ENCODE data around the gene FILIP1L. TPM values are rescaled to one million over a fixed set of nuclear protein-coding genes. Genes with fewer than 3 reads are reported as not detected.

FILIP1L gene
- total RNA-seq, 1 experiment from 2014 or later: 0.17 TPM

DNA sequence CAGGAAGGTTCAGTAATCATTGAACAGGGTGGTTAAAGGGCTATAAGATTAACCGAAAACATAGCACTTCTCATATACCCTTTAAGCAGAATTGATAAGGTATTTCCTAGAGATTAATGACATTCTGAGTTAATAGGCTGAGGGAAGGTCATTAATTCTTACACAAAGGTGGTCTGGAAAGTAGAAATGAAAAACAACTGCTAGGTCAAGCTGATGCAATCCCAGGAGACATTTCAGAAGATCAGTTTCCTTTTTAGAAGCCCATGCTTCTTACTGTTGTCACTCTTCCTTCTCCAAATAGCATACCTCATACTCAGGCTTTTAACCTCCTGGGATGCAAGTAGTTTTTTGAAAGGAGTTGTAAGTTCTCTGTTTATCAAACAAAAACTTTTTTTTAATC lies 8.8 kb downstream of the FILIP1L start:
- H3K36me3 ChIP-seq (ENCODE audit: control insufficient read depth in 1 of 2, insufficient read depth in 2 of 2, low read length in 2 of 2): no peaks in the 10 kb centered on the region
- no peaks in the 10 kb centered on the region for H3K79me2 ChIP-seq (ENCODE audit: insufficient read depth, low read length)
- DNase-seq (ENCODE audit: low read depth, low spot score): no peak
- no peaks in the 10 kb centered on the region for H3K9me2 ChIP-seq (ENCODE audit: insufficient read depth)
- no peak overlapping the region for H3K9ac ChIP-seq (ENCODE audit: low read length)
- H3K4me2 ChIP-seq (ENCODE audit: low read length): no peak overlapping the region
- H3K27me3 ChIP-seq (ENCODE audit: insufficient read depth, low read length): no peaks in the 10 kb centered on the region
- no peak overlapping the region for H3K4me3 ChIP-seq (replicated peaks in 1 of 2; ENCODE audit: low read depth in 1 of 2, low read length in 2 of 2)
- ChIA-PET CTCF (no interaction called here), POLR2A (no interaction called here), RAD21 (ENCODE audit: low non-redundant PET in 1 of 2, low total read pairs in 2 of 2, uncharacterized antibody in 2 of 2, unreplicated experiment in 2 of 2) (no interaction called here)
- TF ChIP-seq POLR2A (IDR thresholded peaks at IDR 0.05; ENCODE audit: borderline replicate concordance, extremely low read depth, insufficient read depth, insufficient read length): no peak
- no peak for TF ChIP-seq JUND (IDR thresholded peaks at IDR 0.05)
- TF ChIP-seq, protein P1, sequence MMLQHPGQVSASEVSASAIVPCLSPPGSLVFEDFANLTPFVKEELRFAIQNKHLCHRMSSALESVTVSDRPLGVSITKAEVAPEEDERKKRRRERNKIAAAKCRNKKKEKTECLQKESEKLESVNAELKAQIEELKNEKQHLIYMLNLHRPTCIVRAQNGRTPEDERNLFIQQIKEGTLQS (IDR thresholded peaks at IDR 0.05): no peak
- TF ChIP-seq ZFX (IDR thresholded peaks at IDR 0.05): no peak
- TF ChIP-seq, protein P2, sequence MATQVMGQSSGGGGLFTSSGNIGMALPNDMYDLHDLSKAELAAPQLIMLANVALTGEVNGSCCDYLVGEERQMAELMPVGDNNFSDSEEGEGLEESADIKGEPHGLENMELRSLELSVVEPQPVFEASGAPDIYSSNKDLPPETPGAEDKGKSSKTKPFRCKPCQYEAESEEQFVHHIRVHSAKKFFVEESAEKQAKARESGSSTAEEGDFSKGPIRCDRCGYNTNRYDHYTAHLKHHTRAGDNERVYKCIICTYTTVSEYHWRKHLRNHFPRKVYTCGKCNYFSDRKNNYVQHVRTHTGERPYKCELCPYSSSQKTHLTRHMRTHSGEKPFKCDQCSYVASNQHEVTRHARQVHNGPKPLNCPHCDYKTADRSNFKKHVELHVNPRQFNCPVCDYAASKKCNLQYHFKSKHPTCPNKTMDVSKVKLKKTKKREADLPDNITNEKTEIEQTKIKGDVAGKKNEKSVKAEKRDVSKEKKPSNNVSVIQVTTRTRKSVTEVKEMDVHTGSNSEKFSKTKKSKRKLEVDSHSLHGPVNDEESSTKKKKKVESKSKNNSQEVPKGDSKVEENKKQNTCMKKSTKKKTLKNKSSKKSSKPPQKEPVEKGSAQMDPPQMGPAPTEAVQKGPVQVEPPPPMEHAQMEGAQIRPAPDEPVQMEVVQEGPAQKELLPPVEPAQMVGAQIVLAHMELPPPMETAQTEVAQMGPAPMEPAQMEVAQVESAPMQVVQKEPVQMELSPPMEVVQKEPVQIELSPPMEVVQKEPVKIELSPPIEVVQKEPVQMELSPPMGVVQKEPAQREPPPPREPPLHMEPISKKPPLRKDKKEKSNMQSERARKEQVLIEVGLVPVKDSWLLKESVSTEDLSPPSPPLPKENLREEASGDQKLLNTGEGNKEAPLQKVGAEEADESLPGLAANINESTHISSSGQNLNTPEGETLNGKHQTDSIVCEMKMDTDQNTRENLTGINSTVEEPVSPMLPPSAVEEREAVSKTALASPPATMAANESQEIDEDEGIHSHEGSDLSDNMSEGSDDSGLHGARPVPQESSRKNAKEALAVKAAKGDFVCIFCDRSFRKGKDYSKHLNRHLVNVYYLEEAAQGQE (IDR thresholded peaks at IDR 0.05; ENCODE audit: low read depth): no peak
- no peak for TF ChIP-seq EGR1 (IDR thresholded peaks at IDR 0.05; ENCODE audit: low read depth)
- TF ChIP-seq POLR2AphosphoS5 (IDR thresholded peaks at IDR 0.05; ENCODE audit: low read depth, low read length): no peak
- TF ChIP-seq, protein P3, sequence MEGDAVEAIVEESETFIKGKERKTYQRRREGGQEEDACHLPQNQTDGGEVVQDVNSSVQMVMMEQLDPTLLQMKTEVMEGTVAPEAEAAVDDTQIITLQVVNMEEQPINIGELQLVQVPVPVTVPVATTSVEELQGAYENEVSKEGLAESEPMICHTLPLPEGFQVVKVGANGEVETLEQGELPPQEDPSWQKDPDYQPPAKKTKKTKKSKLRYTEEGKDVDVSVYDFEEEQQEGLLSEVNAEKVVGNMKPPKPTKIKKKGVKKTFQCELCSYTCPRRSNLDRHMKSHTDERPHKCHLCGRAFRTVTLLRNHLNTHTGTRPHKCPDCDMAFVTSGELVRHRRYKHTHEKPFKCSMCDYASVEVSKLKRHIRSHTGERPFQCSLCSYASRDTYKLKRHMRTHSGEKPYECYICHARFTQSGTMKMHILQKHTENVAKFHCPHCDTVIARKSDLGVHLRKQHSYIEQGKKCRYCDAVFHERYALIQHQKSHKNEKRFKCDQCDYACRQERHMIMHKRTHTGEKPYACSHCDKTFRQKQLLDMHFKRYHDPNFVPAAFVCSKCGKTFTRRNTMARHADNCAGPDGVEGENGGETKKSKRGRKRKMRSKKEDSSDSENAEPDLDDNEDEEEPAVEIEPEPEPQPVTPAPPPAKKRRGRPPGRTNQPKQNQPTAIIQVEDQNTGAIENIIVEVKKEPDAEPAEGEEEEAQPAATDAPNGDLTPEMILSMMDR (IDR thresholded peaks at IDR 0.05 in 2 of 3, conservative IDR thresholded peaks at IDR 0.05 in 1 of 3; ENCODE audit: borderline replicate concordance in 1 of 3, insufficient read depth in 1 of 3, low read depth in 2 of 3, low read length in 2 of 3): no peak
- no peak for TF ChIP-seq CBX3 (IDR thresholded peaks at IDR 0.05; ENCODE audit: low read depth)
- no peak for TF ChIP-seq SIN3A (IDR thresholded peaks at IDR 0.05; ENCODE audit: low read depth)
- TF ChIP-seq YY1 (IDR thresholded peaks at IDR 0.05; ENCODE audit: extremely low read depth, insufficient replicate concordance, low read depth, low read length): no peak
- TF ChIP-seq, protein P4, sequence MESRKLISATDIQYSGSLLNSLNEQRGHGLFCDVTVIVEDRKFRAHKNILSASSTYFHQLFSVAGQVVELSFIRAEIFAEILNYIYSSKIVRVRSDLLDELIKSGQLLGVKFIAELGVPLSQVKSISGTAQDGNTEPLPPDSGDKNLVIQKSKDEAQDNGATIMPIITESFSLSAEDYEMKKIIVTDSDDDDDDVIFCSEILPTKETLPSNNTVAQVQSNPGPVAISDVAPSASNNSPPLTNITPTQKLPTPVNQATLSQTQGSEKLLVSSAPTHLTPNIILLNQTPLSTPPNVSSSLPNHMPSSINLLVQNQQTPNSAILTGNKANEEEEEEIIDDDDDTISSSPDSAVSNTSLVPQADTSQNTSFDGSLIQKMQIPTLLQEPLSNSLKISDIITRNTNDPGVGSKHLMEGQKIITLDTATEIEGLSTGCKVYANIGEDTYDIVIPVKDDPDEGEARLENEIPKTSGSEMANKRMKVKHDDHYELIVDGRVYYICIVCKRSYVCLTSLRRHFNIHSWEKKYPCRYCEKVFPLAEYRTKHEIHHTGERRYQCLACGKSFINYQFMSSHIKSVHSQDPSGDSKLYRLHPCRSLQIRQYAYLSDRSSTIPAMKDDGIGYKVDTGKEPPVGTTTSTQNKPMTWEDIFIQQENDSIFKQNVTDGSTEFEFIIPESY (IDR thresholded peaks at IDR 0.05; ENCODE audit: extremely low read depth, insufficient replicate concordance, low read length): no peak
- no peak for TF ChIP-seq EZH2phosphoT487 (IDR thresholded peaks at IDR 0.05; ENCODE audit: borderline replicate concordance)
- TF ChIP-seq SP1 (IDR thresholded peaks at IDR 0.05; ENCODE audit: low read depth): no peak
- no peak for TF ChIP-seq SRF (IDR thresholded peaks at IDR 0.05; ENCODE audit: low read depth)
- no peak for TF ChIP-seq ZNF274 (IDR thresholded peaks at IDR 0.05; ENCODE audit: low read depth, low read length)
- no peak for TF ChIP-seq RAD21 (IDR thresholded peaks at IDR 0.05; ENCODE audit: low read depth)
- TF ChIP-seq ELF1 (IDR thresholded peaks at IDR 0.05; ENCODE audit: borderline replicate concordance, low read depth): no peak
- TF ChIP-seq EZH2 (IDR thresholded peaks at IDR 0.05): no peak
- no peak for ATAC-seq
- no peaks in the 10 kb centered on the region for H4K20me1 ChIP-seq (ENCODE audit: insufficient read depth)
- H3K27ac ChIP-seq (ENCODE audit: low read depth, low read length): no peak overlapping the region
- no TSS peak for BruUV-seq (replicated peaks)
- no peaks in the 10 kb centered on the region for H3K4me1 ChIP-seq (ENCODE audit: control insufficient read depth in 1 of 2, insufficient read depth in 2 of 2, low read length in 2 of 2)
- no peaks in the 10 kb centered on the region for H3K9me3 ChIP-seq (ENCODE audit: control insufficient read depth in 1 of 2, insufficient read depth in 1 of 2, low read depth in 1 of 2, low read length in 2 of 2)
- intact Hi-C loops (cut with micrococcal nuclease): no loop called here
- H2AFZ ChIP-seq (ENCODE audit: low read depth, low read length, poor library complexity, severe bottlenecking): no peak overlapping the region

Measured in HCT116 (cell line).